PC-9 (cell line): ENCODE measurements around the gene GABRE. TPM values are rescaled to one million over a fixed set of nuclear protein-coding genes. Genes with fewer than 3 reads are reported as not detected.
A peak's percentile ranks its signal among the peaks of the same experiment; 100 is the strongest.

ENCODE experiments used
- BruUV-seq: library from RNA; stranded (reverse); fragments of 400-500 nt; replicated peaks from 2 replicates; lab custom pipeline; 2021; lab: Mats Ljungman, UMichigan
- CTCF ChIA-PET: fragments of 300-600 bp; sonication (Branson Sonifier 250); formaldehyde crosslinking; loops from one replicate; lab custom pipeline; 2022; ENCODE audit warnings: antibody characterized with exemption; lab: Charles Lee
- POLR2A ChIA-PET: fragments of 300-600 bp; sonication (Branson Sonifier 250); formaldehyde crosslinking; loops from one replicate; lab custom pipeline; 2022; ENCODE audit warnings: antibody characterized with exemption; ENCODE audit not compliant: unreplicated experiment; lab: Charles Lee
- DNase-seq, 2 experiments: peaks; one replicate each; pipeline versions ENCODE4 v3.0.0 to v3.0.0-alpha.2; 2015 to 2022; ENCODE audit warnings: mixed read lengths in 1 of 2
- H2AFZ ChIP-seq: fragments of 200-600 bp; sonication (generic); 2 replicates; pipeline ENCODE4 v1.8.1; 2017; ENCODE audit warnings: antibody characterized with exemption
- H3F3A ChIP-seq: fragments of 200-600 bp; sonication (generic); 2 replicates; pipeline ENCODE4 v1.8.1; 2017; ENCODE audit warnings: antibody characterized with exemption, mild to moderate bottlenecking, low read depth; ENCODE audit not compliant: insufficient read depth
- H3K27ac ChIP-seq: fragments of 200-600 bp; sonication (generic); 2 replicates; pipeline ENCODE4 v1.6.1; 2016; ENCODE audit warnings: mixed run types
- H3K27me3 ChIP-seq: fragments of 200-600 bp; sonication (generic); 2 replicates; pipeline ENCODE4 v1.6.1; 2016; ENCODE audit warnings: low read depth, mixed run types; ENCODE audit not compliant: insufficient read depth
- H3K36me3 ChIP-seq: fragments of 200-600 bp; sonication (generic); 2 replicates; pipeline ENCODE4 v1.6.1; 2016; ENCODE audit warnings: low read depth, mixed run types
- H3K4me1 ChIP-seq: fragments of 200-600 bp; sonication (generic); replicated peaks from 2 replicates; pipeline ENCODE4 v1.6.1; 2016; ENCODE audit warnings: mixed run types; ENCODE audit not compliant: insufficient read depth
- H3K4me2 ChIP-seq: fragments of 200-600 bp; sonication (generic); 2 replicates; pipeline ENCODE4 v1.6.1; 2017; ENCODE audit warnings: mixed run types
- H3K4me3 ChIP-seq: fragments of 200-600 bp; sonication (generic); 2 replicates; pipeline ENCODE4 v1.6.1; 2016; ENCODE audit warnings: mixed run types
- H3K79me2 ChIP-seq: fragments of 200-600 bp; sonication (generic); 2 replicates; pipeline ENCODE4 v1.6.1; 2017; ENCODE audit warnings: low read depth, mixed run types
- H3K9me2 ChIP-seq: fragments of 200-600 bp; sonication (generic); 2 replicates; pipeline ENCODE4 v1.8.1; 2017; ENCODE audit warnings: mild to moderate bottlenecking; ENCODE audit not compliant: insufficient read depth
- H3K9me3 ChIP-seq: fragments of 200-600 bp; sonication (generic); 2 replicates; pipeline ENCODE4 v1.8.1; 2016; ENCODE audit warnings: low read depth; ENCODE audit not compliant: insufficient read depth
- H4K20me1 ChIP-seq: fragments of 200-600 bp; sonication (generic); 2 replicates; pipeline ENCODE4 v1.8.1; 2017; ENCODE audit not compliant: insufficient read depth
- EZH2 ChIP-seq: fragments of 200-600 bp; sonication (generic); IDR thresholded peaks from 2 replicates; pipeline ENCODE4 v1.8.0; 2017; ENCODE audit warnings: antibody characterized with exemption, low read depth
- intact Hi-C: fragments of 100-400 bp; cut with micrococcal nuclease; formaldehyde crosslinking; loops from one replicate; pipeline ENCODE4 v1.10.0; 2022; ENCODE audit not compliant: unreplicated experiment
- total RNA-seq: library from RNA; stranded (reverse); gene quantifications from 2 replicates; pipeline ENCODE4 v1.2.3, GENCODE V29; 2021
- TF ChIP-seq, protein P1 (sequence below): fragments of 200-600 bp; sonication (generic); conservative IDR thresholded peaks from 2 replicates; pipeline ENCODE4 v1.6.1; 2017; ENCODE audit warnings: mixed run types, antibody characterized with exemption, mild to moderate bottlenecking, moderate library complexity

The GABRE gene
- total RNA-seq, 1 experiment from 2014 or later: 24.5 TPM

DNA sequence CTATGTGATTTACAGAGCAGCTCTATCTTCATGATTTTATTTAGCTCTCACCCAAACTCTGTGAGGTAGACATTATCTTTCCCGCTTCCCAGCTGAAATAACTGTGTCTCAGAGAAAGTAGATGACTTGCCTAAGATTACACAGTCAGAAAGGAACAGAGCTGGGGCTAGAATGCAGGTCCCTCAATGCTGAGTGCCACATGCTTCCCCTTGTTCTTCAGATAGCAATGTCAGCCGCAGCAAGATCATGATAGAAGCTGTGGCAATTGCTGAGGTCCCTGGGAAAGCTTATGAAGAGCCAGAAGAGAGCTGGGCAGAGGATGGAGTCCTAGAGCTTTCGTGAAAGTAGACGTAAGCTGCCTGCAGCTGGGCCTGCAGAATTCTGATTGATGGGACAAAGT is 11.1 kb upstream of the GABRE start:
- CTCF ChIA-PET: no interaction called here
- peaks cover 19% of the 10 kb centered on the region for H3F3A ChIP-seq
- intact Hi-C loops: no loop called here
- no peaks in the 10 kb centered on the region for H3K36me3 ChIP-seq
- TF ChIP-seq, protein P1, sequence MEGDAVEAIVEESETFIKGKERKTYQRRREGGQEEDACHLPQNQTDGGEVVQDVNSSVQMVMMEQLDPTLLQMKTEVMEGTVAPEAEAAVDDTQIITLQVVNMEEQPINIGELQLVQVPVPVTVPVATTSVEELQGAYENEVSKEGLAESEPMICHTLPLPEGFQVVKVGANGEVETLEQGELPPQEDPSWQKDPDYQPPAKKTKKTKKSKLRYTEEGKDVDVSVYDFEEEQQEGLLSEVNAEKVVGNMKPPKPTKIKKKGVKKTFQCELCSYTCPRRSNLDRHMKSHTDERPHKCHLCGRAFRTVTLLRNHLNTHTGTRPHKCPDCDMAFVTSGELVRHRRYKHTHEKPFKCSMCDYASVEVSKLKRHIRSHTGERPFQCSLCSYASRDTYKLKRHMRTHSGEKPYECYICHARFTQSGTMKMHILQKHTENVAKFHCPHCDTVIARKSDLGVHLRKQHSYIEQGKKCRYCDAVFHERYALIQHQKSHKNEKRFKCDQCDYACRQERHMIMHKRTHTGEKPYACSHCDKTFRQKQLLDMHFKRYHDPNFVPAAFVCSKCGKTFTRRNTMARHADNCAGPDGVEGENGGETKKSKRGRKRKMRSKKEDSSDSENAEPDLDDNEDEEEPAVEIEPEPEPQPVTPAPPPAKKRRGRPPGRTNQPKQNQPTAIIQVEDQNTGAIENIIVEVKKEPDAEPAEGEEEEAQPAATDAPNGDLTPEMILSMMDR: no peak
- BruUV-seq: no TSS peak
- peak in 1 of 2 experiments; percentile 3 for DNase-seq
- H3K9me2 ChIP-seq: no peaks in the 10 kb centered on the region
- 0 out of 2 replicates have a peak, but pooled peaks cover 6% of the 10 kb centered on the region for H3K9me3 ChIP-seq
- H4K20me1 ChIP-seq: no peaks in the 10 kb centered on the region
- H3K27ac ChIP-seq: peak overlapping the region; percentile 92
- H3K4me3 ChIP-seq: no peak overlapping the region
- 0 out of 2 replicates have a peak overlapping the region, but pooled peaks have one; percentile 48 for H3K4me2 ChIP-seq
- POLR2A ChIA-PET: no interaction called here
- no peaks in the 10 kb centered on the region for H3K79me2 ChIP-seq
- H3K4me1 ChIP-seq: peaks cover 67% of the 10 kb centered on the region
- H3K27me3 ChIP-seq: no peaks in the 10 kb centered on the region
- H2AFZ ChIP-seq: no peak overlapping the region

DNA sequence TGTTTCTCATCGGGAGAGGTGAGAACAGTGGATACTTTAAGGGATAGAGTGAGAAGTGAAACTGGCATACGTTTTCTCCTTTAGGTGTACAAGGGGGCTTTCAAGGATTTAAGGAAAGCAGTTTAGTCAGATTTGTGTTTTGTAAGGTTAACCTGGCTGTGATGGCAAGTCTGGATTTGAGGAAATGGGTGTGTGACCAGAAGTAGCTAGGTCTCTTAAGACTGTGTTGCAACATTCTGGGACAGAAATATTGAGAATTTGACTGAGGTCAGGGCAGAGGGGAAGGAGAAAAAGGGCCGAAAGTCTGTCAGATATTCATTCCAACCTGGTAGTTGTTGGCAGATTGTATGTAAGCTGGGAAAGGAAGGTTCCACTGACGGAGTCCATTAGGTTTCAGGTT is 10.4 kb upstream of the GABRE start:
- intact Hi-C loops: no loop called here

DNA sequence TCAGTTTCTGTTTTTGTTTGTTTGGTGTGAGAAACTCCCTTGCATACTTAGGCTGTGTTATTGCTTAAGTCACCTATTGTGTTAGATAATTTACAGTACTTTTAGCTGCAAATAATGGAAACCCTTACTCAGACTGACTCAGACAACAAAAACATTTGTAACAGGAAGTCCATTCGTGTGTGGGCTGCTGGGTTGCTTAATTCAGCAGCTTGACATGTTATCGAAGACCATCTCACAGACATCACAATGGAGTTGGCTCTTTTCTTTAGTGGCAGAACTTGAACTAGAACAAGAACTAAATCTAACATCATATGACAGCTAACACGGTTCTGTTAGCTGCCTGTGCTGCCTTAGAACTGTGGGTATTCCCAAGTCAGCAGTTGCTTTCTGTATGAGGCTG is 9.9 kb upstream of the GABRE start:
- Histone ChIP-seq H3K27me3 (no peaks in the 10 kb centered on the region), H3K9me2 (no peaks in the 10 kb centered on the region), H3K9me3 (0 out of 2 replicates have a peak, but pooled peaks cover 9% of the 10 kb centered on the region), H3K4me3 (no peak overlapping the region), H3K79me2 (no peaks in the 10 kb centered on the region), H3K27ac (peak overlapping the region; percentile 92), H3F3A (peaks cover 19% of the 10 kb centered on the region), H2AFZ (no peak overlapping the region), H3K36me3 (no peaks in the 10 kb centered on the region), H4K20me1 (no peaks in the 10 kb centered on the region), H3K4me1 (peaks cover 69% of the 10 kb centered on the region), H3K4me2 (peak overlapping the region; percentile 48)
- TF ChIP-seq, protein P1: no peak
- TF ChIP-seq EZH2: no peak
- DNase-seq: peak in 1 of 2 experiments; percentile 95
- no TSS peak for BruUV-seq
- POLR2A ChIA-PET: no interaction called here
- CTCF ChIA-PET: no interaction called here
- intact Hi-C loops: no loop called here

More for the DNA sequence above, 10.4 kb upstream of the GABRE start:
- Histone ChIP-seq H3K27ac (peak overlapping the region; percentile 92), H3K4me3 (no peak overlapping the region), H3K9me3 (0 out of 2 replicates have a peak, but pooled peaks cover 9% of the 10 kb centered on the region), H3K36me3 (no peaks in the 10 kb centered on the region), H3K4me1 (peaks cover 69% of the 10 kb centered on the region), H3F3A (peaks cover 19% of the 10 kb centered on the region), H2AFZ (no peak overlapping the region), H3K4me2 (peak overlapping the region; percentile 48), H3K27me3 (no peaks in the 10 kb centered on the region), H3K79me2 (no peaks in the 10 kb centered on the region), H3K9me2 (no peaks in the 10 kb centered on the region), H4K20me1 (no peaks in the 10 kb centered on the region)
- CTCF ChIA-PET: no interaction called here
- DNase-seq: peak in 1 of 2 experiments; percentile 34
- BruUV-seq: no TSS peak
- TF ChIP-seq, protein P1: no peak
- TF ChIP-seq EZH2: no peak
- POLR2A ChIA-PET: no interaction called here
